GM19240 (cell line): ENCODE measurements around the gene MPO.
A peak's percentile ranks its signal among the peaks of the same experiment; 100 is the strongest.

Experiments used
- DNase-seq: peaks from one replicate; pipeline ENCODE4 v3.0.0; 2011; ENCODE audit warnings: low spot score; ENCODE audit not compliant: insufficient read length

Gene MPO

GRCh38 chr17:58307468-58308172 is 26.9 kb upstream of the MPO start:
- DNase-seq, result no peak

- DNase-seq, result no peak
Measured at GRCh38 chr17:58306131-58306951, 25.6 kb upstream of the MPO start.

DNA sequence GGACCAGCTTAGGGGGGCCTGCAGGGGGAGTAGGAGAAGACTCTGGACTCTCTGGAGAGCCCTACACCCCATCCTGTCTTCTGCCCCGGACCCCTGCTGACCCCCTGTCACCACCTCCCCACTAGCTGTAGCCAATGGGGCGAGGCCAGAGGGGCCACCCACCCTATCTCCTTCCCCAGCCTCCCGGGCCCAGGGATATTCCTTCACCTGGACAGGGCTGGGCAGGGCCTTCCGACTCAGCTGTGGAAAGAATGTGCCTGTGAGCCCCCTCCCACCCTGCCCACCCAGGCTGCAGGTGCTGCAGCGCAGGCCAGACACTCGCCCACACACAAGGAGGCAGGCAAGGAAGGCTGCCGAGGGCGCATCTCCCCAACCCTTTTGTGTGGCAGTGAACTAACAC is 24.9 kb upstream of the MPO start:
- no peak for DNase-seq

DNA sequence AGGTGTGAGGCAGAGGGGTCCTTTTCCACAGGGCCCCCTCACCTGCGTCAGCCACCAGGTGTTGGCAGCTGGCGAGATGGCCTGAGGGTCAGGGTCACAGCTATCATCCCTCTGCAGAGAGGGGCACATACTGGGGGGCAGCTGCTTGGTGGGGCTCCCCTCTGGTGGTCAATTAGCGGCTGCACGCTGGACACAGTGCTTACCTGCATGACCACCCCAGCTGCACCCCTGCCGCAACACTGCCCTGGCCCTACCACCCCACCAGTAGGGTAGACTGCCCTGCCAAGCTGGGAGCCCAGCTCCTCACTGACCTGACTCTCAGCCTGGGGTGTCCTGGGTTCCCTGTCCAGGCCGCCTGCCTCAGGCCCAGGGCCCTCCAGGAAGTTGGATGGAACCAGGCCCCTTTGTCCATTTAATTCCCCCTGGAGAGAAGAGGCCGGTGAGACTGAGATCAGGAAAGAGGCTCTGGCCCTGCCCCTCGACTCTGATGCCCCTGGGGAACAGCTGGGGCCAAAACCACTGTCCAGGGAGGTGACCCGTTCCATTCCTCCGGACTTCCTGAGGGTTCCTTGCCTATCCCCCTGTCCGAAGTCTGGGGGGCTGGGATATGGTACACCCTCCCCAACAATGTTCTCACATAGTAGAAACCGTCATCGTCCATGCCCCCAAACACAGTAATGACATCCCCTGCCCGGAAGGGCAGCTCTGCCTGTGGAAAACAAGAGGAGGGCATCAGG is 24.2 kb upstream of the MPO start:
- DNase-seq, result no peak

DNA sequence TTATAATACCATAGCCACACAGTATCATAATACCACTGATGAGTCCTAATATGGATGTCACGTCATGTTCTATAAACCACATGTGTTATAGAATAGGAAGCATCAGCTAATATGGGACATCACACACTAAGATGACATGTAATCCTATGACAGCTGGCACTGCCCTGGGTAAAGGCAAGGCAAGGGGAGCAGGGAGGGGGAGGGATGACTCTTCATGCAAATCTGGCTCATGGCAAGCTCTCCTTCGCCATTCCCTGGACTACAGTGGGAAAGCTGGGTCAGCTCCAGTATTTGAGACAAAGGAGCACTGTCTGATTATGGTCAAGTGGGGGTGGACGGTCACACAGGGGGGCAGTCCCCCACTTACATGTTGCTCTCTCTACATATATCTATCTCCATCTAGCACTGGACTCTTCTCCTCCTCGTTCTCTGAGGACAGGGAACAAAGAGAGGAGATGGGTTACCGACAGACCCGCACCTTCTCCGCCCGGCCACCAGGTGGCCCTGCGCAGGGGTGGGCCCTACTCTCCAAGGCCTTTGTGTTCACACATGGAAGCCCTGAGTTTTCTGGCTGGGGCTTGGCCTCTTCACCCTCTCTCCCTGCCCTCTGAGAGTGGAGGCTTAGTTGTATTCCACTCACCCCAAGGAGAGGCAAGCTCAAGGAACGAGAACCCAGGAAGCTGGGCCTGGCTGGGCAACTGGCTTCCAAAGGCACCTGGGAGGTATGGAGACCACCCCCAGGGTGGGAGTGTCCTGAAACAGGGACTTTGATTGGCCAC is 23.4 kb upstream of the MPO start:
- DNase-seq, result peak; percentile 90

- DNase-seq, result no peak
Measured at GRCh38 chr17:58302919-58303585, 22.3 kb upstream of the MPO start.

DNA sequence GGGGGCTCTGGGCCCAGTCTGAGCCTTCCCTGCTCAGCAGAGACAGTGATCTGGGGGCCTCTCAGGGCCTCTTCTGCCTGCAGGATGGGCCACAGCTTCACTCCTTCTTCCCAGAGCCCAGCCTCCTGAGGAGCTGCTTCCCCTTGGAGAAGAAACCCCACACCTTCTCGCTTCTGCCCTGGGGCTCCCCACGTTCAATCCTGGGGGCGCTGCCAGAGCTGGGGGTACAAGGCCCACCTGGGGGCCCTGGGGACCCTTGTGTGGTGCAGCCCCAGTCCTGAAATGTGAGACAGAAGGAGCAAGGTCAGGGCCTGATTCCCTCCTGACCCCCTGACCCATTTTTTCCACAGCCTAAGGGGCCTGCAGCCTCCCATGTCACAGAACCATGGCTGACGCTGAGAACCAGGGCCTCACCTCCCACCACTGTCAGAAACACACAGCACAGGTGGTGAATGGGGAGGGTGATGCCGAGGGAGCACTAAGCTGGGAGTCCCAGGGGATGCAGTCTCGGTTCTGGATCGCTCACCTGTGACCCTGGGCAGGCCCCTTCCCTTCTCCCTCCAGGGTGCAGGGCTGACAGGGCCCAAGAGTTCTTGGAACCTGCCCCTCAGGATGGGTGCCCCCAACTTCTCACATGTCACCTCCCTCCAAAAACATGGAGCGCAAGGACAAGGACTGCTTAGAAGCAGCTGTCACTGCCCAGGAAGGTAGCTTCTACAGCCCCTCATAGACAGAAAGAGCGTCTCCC is 21.6 kb upstream of the MPO start:
- DNase-seq, result no peak

- DNase-seq, result no peak
Measured at GRCh38 chr17:58301504-58302150, 20.9 kb upstream of the MPO start.

DNA sequence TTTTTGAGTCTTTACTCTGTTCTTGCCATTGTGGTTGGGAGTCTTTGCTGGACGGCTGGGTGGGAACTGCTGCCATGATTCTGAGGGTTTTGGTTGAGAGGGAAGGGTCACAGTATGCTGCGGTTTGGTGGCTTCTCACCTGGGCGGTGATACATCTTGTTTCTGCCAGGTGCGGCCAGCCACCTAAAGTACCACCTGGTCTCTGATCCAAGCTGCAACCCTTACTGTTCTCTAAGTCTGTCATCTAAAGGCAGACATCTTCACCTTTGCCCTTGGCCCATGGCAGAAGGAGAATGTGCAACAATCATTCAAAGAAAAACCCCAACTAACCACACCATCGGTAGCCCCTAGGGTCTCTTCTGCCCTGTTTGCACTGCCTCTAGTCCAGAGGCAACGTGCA is 19.6 kb upstream of the MPO start:
- no peak for DNase-seq

- no peak for DNase-seq
Measured at GRCh38 chr17:58294034-58294433, 13.3 kb upstream of the MPO start.

GRCh38 chr17:58291246-58291645 is 10.5 kb upstream of the MPO start:
- DNase-seq, result no peak

- DNase-seq, result no peak
Measured at GRCh38 chr17:58289869-58290268, 9.1 kb upstream of the MPO start.

DNA sequence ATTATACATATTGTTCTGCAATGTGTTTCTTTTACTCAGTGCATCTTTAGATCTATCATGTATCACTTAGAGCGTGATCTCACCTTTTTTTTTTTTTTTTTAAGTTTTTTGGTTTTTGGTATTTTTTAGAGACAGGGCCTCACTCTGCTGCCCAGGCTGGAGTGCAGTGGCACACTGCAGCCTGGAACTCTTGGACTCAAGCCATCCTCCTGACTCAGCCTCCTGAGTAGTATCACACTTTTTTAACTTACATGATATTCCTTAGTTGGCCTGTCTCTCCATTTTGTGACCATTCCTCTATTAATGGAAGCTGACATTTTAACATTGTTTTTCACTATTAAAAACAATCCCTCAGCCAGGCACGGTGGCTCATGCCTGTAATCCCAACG is 4.7 kb upstream of the MPO start:
- DNase-seq, result no peak

DNA sequence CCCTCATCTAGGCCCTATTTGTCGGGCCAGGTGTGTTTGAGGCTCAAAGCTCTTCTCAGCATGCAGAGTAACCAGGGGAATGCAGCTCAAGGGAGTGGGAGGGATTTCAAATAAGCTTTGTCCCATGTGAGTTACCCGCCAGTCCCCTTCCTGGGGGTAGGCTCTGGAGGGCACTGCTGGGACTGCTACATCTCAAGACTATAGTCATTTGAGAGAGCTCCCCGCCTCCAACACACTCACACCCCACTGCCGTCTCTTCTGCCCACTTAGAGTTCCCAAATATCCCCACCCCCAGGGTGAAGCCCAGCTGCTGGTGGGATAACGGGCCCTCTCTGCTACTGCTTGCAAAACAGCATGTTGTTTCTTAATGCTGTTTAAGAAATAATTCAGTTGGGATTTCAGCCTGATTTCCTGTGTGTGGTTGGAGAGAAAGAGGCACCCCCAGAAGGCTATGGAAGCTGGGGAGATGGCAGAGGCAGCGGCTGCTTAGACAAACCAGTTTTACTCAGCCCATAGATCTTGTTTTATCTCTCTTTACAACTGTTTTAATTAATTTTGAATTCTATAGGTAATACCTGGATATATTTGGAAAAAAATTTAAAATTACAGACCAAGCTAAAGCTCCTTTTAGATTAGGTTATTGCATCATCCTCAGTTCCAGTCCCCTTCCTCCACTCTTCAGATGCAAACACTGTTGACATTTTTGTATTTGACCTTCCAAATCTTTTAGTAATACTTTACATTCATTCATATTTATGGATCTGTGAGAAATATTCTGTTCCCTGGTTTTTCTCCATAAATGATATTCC is 4.1 kb upstream of the MPO start:
- DNase-seq, result no peak

- no peak for DNase-seq
Measured at GRCh38 chr17:58283674-58284612, 3.2 kb upstream of the MPO start.

DNA sequence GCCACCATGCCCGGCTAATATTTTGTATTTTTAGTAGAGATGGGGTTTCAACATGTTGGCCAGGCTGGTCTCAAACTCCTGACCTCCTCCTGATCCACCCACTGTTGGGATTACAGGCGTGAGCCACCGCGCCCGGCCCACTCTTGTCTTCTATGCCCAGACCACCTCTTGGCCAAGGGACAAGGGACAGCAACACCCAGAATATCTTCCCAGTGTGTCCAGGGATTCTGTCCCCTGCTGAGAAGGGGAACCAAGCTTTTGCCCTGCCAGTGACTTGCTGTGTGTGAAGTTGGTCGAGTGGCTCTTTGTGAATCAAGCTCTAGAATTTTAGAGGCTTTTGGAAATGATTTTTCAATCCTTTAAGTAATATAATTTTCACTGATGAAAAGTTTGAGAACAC is 1.7 kb upstream of the MPO start:
- DNase-seq, result no peak

GRCh38 chr17:58281511-58282011 is 826 bp upstream of the MPO start:
- no peak for DNase-seq
